ENCODE results near the gene GSK3B.

GSK3B gene

DNA sequence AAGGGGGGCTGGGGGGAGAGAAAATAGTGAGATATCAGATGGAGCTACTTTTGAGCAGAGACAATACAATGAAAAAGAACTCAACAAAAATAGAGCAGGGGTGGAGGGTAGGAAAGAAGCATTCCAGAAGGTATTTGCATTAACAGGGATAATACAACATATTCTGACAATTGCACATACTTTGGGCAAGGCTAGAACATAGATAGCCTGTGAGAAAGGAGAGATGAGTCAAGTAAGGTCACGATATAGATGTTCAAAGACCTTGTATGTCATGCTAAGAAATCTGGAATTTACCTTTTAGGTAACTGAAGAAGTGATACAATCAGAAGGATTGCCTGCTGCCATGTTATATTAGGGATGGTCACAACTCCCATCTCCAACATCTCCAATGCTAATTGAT lies 155.2 kb downstream of the GSK3B start:
- Histone ChIP-seq H3K79me1 (ENCODE audit: low read length) (peaks cover 7% of the 10 kb centered on the region), H2AK5ac (ENCODE audit: low read length) (no peak overlapping the region), H3K23ac (ENCODE audit: low read length) (no peak overlapping the region), H2BK120ac (ENCODE audit: low read depth, low read length) (no peak overlapping the region), H3K9ac (ENCODE audit: low read length) (no peak overlapping the region), H4K8ac (ENCODE audit: low read depth, low read length) (no peak overlapping the region), H3K18ac (ENCODE audit: low read length) (no peak overlapping the region), H2BK5ac (ENCODE audit: low read length) (no peak overlapping the region), H3K36me3 (ENCODE audit: control insufficient read depth, insufficient read depth, low read length) (no peaks in the 10 kb centered on the region), H3K79me2 (ENCODE audit: control insufficient read depth, insufficient read depth, low read length) (peaks cover 5% of the 10 kb centered on the region), H3K4me1 (ENCODE audit: control insufficient read depth, low read depth, low read length) (no peaks in the 10 kb centered on the region), H2BK15ac (replicated peaks; ENCODE audit: low read depth) (no peak overlapping the region), H3K4me3 (ENCODE audit: low read length) (no peak overlapping the region), H3K4ac (ENCODE audit: low read depth, low read length) (no peak overlapping the region), H3K27ac (ENCODE audit: low read depth, low read length) (no peak overlapping the region), H3K4me2 (ENCODE audit: low read length) (no peak overlapping the region), H3K56ac (ENCODE audit: low read length) (no peak overlapping the region), H3K27me3 (ENCODE audit: insufficient read depth, low read length, poor library complexity) (no peaks in the 10 kb centered on the region), H4K5ac (ENCODE audit: low read length) (no peak overlapping the region)
- no peak for DNase-seq
- no CpG with 5 or more reads among the region's 1 CpG for WGBS (ENCODE audit: extremely low coverage, insufficient coverage, low lambda C conversion rate)

DNA sequence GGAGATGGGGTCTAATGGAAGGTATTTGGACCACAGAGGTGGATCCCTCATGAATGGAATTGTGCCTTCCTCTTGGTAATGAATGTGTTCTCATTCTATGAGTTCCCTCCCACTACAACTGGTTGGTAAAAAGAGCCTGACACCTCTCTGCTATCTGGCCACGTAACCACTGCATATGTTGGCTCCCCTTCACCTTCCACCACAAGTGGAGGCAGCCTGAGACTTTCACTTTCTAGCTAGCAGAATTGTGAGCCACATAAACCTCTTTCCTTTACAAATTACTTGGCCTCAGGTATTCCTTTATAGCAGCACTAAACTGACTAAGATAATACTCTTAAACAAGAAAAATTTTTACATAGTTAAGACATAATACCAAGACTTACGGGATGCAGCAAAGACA lies 157.0 kb downstream of the GSK3B start:
- peaks cover 6% of the 10 kb centered on the region for H3K79me2 ChIP-seq (ENCODE audit: control insufficient read depth, insufficient read depth, low read length)
- no peak overlapping the region for H3K27ac ChIP-seq (ENCODE audit: low read depth, low read length)
- H2BK5ac ChIP-seq (ENCODE audit: low read length) = no peak overlapping the region
- no CpG with 5 or more reads among the region's 2 CpGs for WGBS (ENCODE audit: extremely low coverage, insufficient coverage, low lambda C conversion rate)
- H3K4ac ChIP-seq (ENCODE audit: low read depth, low read length) = no peak overlapping the region
- H4K5ac ChIP-seq (ENCODE audit: low read length) = no peak overlapping the region
- DNase-seq = peak; percentile 14
- H2BK120ac ChIP-seq (ENCODE audit: low read depth, low read length) = no peak overlapping the region
- no peak overlapping the region for H2AK5ac ChIP-seq (ENCODE audit: low read length)
- H3K4me3 ChIP-seq (ENCODE audit: low read length) = no peak overlapping the region
- no peak overlapping the region for H3K4me2 ChIP-seq (ENCODE audit: low read length)
- no peak overlapping the region for H3K56ac ChIP-seq (ENCODE audit: low read length)
- H3K4me1 ChIP-seq (ENCODE audit: control insufficient read depth, low read depth, low read length) = no peaks in the 10 kb centered on the region
- H3K9ac ChIP-seq (ENCODE audit: low read length) = no peak overlapping the region
- no peaks in the 10 kb centered on the region for H3K36me3 ChIP-seq (ENCODE audit: control insufficient read depth, insufficient read depth, low read length)
- no peaks in the 10 kb centered on the region for H3K27me3 ChIP-seq (ENCODE audit: insufficient read depth, low read length, poor library complexity)
- H4K8ac ChIP-seq (ENCODE audit: low read depth, low read length) = no peak overlapping the region
- no peak overlapping the region for H2BK15ac ChIP-seq (replicated peaks; ENCODE audit: low read depth)
- no peak overlapping the region for H3K23ac ChIP-seq (ENCODE audit: low read length)
- H3K18ac ChIP-seq (ENCODE audit: low read length) = no peak overlapping the region
- peaks cover 7% of the 10 kb centered on the region for H3K79me1 ChIP-seq (ENCODE audit: low read length)

DNA sequence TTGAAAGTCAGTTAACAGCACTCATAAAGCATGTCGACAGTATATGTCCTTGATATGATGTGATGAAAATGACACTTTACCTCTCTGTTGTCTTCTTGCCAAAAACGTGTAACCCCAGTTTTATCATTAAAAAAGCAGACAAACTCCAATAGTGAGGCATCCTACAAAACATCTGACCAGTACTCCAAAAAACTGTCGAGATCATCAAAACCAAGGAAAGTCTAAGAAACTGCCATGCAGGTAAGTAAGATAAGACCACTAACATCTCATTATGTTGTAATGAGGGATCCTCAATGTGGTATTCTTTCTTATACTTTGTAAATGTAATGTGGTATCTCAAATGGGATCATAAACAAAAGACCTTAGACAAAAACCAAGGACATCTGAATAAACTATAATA lies 160.0 kb downstream of the GSK3B start:
- H3K4me1 ChIP-seq (ENCODE audit: control insufficient read depth, low read depth, low read length) = no peaks in the 10 kb centered on the region
- H3K56ac ChIP-seq (ENCODE audit: low read length) = no peak overlapping the region
- H3K79me2 ChIP-seq (ENCODE audit: control insufficient read depth, insufficient read depth, low read length) = peaks cover 6% of the 10 kb centered on the region
- WGBS (ENCODE audit: extremely low coverage, insufficient coverage, low lambda C conversion rate) = no CpG with 5 or more reads among the region's 3 CpGs
- peaks cover 6% of the 10 kb centered on the region for H3K79me1 ChIP-seq (ENCODE audit: low read length)
- no peaks in the 10 kb centered on the region for H3K27me3 ChIP-seq (ENCODE audit: insufficient read depth, low read length, poor library complexity)
- no peak overlapping the region for H2BK15ac ChIP-seq (replicated peaks; ENCODE audit: low read depth)
- H4K8ac ChIP-seq (ENCODE audit: low read depth, low read length) = no peak overlapping the region
- H3K4me2 ChIP-seq (ENCODE audit: low read length) = no peak overlapping the region
- H3K27ac ChIP-seq (ENCODE audit: low read depth, low read length) = no peak overlapping the region
- no peak overlapping the region for H3K4ac ChIP-seq (ENCODE audit: low read depth, low read length)
- no peak overlapping the region for H2BK5ac ChIP-seq (ENCODE audit: low read length)
- DNase-seq = no peak
- H4K5ac ChIP-seq (ENCODE audit: low read length) = no peak overlapping the region
- no peak overlapping the region for H2BK120ac ChIP-seq (ENCODE audit: low read depth, low read length)
- H3K36me3 ChIP-seq (ENCODE audit: control insufficient read depth, insufficient read depth, low read length) = no peaks in the 10 kb centered on the region
- no peak overlapping the region for H3K23ac ChIP-seq (ENCODE audit: low read length)
- no peak overlapping the region for H2AK5ac ChIP-seq (ENCODE audit: low read length)
- H3K4me3 ChIP-seq (ENCODE audit: low read length) = no peak overlapping the region
- no peak overlapping the region for H3K18ac ChIP-seq (ENCODE audit: low read length)
- no peak overlapping the region for H3K9ac ChIP-seq (ENCODE audit: low read length)

DNA sequence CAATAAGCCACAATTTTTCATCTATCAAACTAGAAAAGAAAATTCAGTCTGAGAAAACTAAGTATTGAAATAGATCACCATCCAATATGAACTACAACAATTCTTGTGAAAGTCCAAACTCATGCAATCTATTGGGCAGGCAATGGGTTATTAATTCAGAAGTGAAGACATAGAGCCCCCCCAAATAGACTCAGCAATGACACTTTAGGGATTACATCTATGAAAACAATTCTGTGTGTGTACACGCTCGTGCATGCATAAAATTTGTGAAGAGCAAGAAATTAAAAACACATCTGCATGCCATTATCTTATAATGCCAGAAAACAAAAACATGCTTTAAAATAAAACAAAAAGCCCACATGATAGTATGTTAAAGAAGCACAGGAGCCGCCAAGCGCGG lies 161.0 kb downstream of the GSK3B start:
- H2BK120ac ChIP-seq (ENCODE audit: low read depth, low read length) = no peak overlapping the region
- H3K56ac ChIP-seq (ENCODE audit: low read length) = no peak overlapping the region
- no peak for DNase-seq
- H3K27ac ChIP-seq (ENCODE audit: low read depth, low read length) = no peak overlapping the region
- no peak overlapping the region for H3K4me3 ChIP-seq (ENCODE audit: low read length)
- no peak overlapping the region for H3K9ac ChIP-seq (ENCODE audit: low read length)
- WGBS (ENCODE audit: extremely low coverage, insufficient coverage, low lambda C conversion rate) = no CpG with 5 or more reads among the region's 5 CpGs
- H3K23ac ChIP-seq (ENCODE audit: low read length) = no peak overlapping the region
- no peak overlapping the region for H2AK5ac ChIP-seq (ENCODE audit: low read length)
- H3K79me2 ChIP-seq (ENCODE audit: control insufficient read depth, insufficient read depth, low read length) = peaks cover 6% of the 10 kb centered on the region
- H3K27me3 ChIP-seq (ENCODE audit: insufficient read depth, low read length, poor library complexity) = no peaks in the 10 kb centered on the region
- H2BK15ac ChIP-seq (replicated peaks; ENCODE audit: low read depth) = no peak overlapping the region
- H3K4me2 ChIP-seq (ENCODE audit: low read length) = no peak overlapping the region
- H3K79me1 ChIP-seq (ENCODE audit: low read length) = peaks cover 6% of the 10 kb centered on the region
- H3K4me1 ChIP-seq (ENCODE audit: control insufficient read depth, low read depth, low read length) = no peaks in the 10 kb centered on the region
- no peaks in the 10 kb centered on the region for H3K36me3 ChIP-seq (ENCODE audit: control insufficient read depth, insufficient read depth, low read length)
- H3K18ac ChIP-seq (ENCODE audit: low read length) = no peak overlapping the region
- H4K8ac ChIP-seq (ENCODE audit: low read depth, low read length) = no peak overlapping the region
- H2BK5ac ChIP-seq (ENCODE audit: low read length) = no peak overlapping the region
- H3K4ac ChIP-seq (ENCODE audit: low read depth, low read length) = no peak overlapping the region
- no peak overlapping the region for H4K5ac ChIP-seq (ENCODE audit: low read length)

DNA sequence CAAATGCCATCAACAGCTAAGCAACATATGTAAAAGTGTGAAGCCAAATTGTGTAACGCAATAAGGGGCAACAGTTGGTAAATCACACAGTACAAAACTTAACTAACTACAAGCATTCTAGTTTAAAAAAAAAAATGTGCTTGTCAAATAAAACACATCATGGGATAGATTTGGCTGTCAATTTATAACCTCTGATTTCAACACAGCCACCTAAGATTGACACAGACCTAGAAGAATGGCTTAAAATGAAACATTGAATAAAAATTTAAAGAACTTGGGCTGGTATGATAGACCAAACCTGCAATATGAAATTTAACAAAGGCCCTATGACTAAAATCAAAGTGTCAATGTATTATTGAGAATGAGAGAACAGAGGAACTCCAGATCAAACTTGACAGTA lies 164.0 kb downstream of the GSK3B start:
- H3K79me2 ChIP-seq (ENCODE audit: control insufficient read depth, insufficient read depth, low read length) = peaks cover 5% of the 10 kb centered on the region
- no peak overlapping the region for H3K9ac ChIP-seq (ENCODE audit: low read length)
- no peak overlapping the region for H3K27ac ChIP-seq (ENCODE audit: low read depth, low read length)
- no peak overlapping the region for H3K18ac ChIP-seq (ENCODE audit: low read length)
- no peak overlapping the region for H3K4me2 ChIP-seq (ENCODE audit: low read length)
- no CpG with 5 or more reads among the region's 1 CpG for WGBS (ENCODE audit: extremely low coverage, insufficient coverage, low lambda C conversion rate)
- no peak overlapping the region for H2BK5ac ChIP-seq (ENCODE audit: low read length)
- no peak overlapping the region for H2BK15ac ChIP-seq (replicated peaks; ENCODE audit: low read depth)
- no peak overlapping the region for H3K4me3 ChIP-seq (ENCODE audit: low read length)
- no peak overlapping the region for H4K5ac ChIP-seq (ENCODE audit: low read length)
- no peak overlapping the region for H4K8ac ChIP-seq (ENCODE audit: low read depth, low read length)
- no peak overlapping the region for H2AK5ac ChIP-seq (ENCODE audit: low read length)
- no peaks in the 10 kb centered on the region for H3K27me3 ChIP-seq (ENCODE audit: insufficient read depth, low read length, poor library complexity)
- no peak overlapping the region for H2BK120ac ChIP-seq (ENCODE audit: low read depth, low read length)
- H3K56ac ChIP-seq (ENCODE audit: low read length) = no peak overlapping the region
- H3K4me1 ChIP-seq (ENCODE audit: control insufficient read depth, low read depth, low read length) = no peaks in the 10 kb centered on the region
- no peaks in the 10 kb centered on the region for H3K36me3 ChIP-seq (ENCODE audit: control insufficient read depth, insufficient read depth, low read length)
- H3K4ac ChIP-seq (ENCODE audit: low read depth, low read length) = no peak overlapping the region
- H3K79me1 ChIP-seq (ENCODE audit: low read length) = peaks cover 5% of the 10 kb centered on the region
- no peak for DNase-seq
- no peak overlapping the region for H3K23ac ChIP-seq (ENCODE audit: low read length)

DNA sequence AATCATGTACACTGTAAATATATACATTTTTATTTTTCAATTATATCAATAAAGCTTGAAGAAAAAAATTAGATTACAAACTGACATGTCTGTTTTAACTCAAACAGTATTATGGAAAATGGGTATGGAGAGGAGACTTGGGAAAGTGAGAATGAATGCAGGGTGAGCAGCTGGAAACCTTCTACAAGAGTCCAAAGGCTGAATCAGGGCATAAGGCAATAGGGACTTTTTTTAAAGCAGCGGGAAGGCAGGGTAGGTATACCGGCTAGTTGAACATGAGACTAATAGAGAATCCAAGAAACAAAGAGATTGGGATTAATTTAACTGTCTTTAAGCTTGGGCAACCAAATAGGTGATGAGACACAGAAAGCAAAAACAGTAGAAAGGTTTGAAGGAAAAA lies 167.1 kb downstream of the GSK3B start:
- Histone ChIP-seq H3K23ac (ENCODE audit: low read length) (no peak overlapping the region), H2BK120ac (ENCODE audit: low read depth, low read length) (no peak overlapping the region), H3K4ac (ENCODE audit: low read depth, low read length) (no peak overlapping the region), H3K9ac (ENCODE audit: low read length) (no peak overlapping the region), H3K27me3 (ENCODE audit: insufficient read depth, low read length, poor library complexity) (no peaks in the 10 kb centered on the region), H2BK5ac (ENCODE audit: low read length) (no peak overlapping the region), H2BK15ac (replicated peaks; ENCODE audit: low read depth) (no peak overlapping the region), H3K18ac (ENCODE audit: low read length) (no peak overlapping the region), H3K56ac (ENCODE audit: low read length) (no peak overlapping the region), H3K79me2 (ENCODE audit: control insufficient read depth, insufficient read depth, low read length) (peaks cover 1% of the 10 kb centered on the region), H4K8ac (ENCODE audit: low read depth, low read length) (no peak overlapping the region), H3K36me3 (ENCODE audit: control insufficient read depth, insufficient read depth, low read length) (no peaks in the 10 kb centered on the region), H3K4me1 (ENCODE audit: control insufficient read depth, low read depth, low read length) (no peaks in the 10 kb centered on the region), H3K4me3 (ENCODE audit: low read length) (no peak overlapping the region), H3K4me2 (ENCODE audit: low read length) (no peak overlapping the region), H4K5ac (ENCODE audit: low read length) (no peak overlapping the region), H3K79me1 (ENCODE audit: low read length) (peaks cover 6% of the 10 kb centered on the region), H2AK5ac (ENCODE audit: low read length) (no peak overlapping the region), H3K27ac (ENCODE audit: low read depth, low read length) (no peak overlapping the region)
- WGBS (ENCODE audit: extremely low coverage, insufficient coverage, low lambda C conversion rate) = no CpG with 5 or more reads among the region's 2 CpGs
- no peak for DNase-seq
